ENCODE data around the gene MAST4.
"Not testable (repeated sequence)": the region's sequence is repeated elsewhere in the genome, so short reads cannot be mapped to it uniquely, and the experiment has no call there.

Gene MAST4

DNA sequence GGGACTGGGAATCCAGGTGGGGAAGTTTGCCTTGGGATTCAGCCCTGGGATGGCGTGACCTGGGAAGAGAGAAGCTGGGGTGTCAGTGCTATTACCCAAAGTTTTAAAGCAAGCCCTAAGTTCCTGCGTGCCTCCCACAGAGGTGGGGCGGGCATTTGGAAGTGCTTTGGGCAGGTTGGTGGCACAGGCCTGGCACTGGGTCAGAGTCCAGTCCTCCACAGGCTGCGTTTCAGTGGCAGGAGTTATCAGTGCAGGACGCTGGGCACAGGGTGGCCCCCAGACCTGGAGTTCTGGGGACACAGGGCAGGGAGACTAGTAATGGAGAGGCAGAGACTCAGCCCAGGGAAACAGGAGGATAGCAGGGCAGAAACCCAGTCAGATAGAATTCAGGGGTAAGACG, 147.2 kb downstream of the MAST4 start:
- no peak for TF ChIP-seq EZH2phosphoT487 (IDR thresholded peaks at IDR 0.05; ENCODE audit: borderline replicate concordance, low read length)
- TF ChIP-seq, protein P1, sequence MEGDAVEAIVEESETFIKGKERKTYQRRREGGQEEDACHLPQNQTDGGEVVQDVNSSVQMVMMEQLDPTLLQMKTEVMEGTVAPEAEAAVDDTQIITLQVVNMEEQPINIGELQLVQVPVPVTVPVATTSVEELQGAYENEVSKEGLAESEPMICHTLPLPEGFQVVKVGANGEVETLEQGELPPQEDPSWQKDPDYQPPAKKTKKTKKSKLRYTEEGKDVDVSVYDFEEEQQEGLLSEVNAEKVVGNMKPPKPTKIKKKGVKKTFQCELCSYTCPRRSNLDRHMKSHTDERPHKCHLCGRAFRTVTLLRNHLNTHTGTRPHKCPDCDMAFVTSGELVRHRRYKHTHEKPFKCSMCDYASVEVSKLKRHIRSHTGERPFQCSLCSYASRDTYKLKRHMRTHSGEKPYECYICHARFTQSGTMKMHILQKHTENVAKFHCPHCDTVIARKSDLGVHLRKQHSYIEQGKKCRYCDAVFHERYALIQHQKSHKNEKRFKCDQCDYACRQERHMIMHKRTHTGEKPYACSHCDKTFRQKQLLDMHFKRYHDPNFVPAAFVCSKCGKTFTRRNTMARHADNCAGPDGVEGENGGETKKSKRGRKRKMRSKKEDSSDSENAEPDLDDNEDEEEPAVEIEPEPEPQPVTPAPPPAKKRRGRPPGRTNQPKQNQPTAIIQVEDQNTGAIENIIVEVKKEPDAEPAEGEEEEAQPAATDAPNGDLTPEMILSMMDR (IDR thresholded peaks at IDR 0.05; ENCODE audit: low read depth, low read length, poor library complexity, severe bottlenecking): no peak
- Histone ChIP-seq H3K79me2 (ENCODE audit: control insufficient read depth, low read length) (no peaks in the 10 kb centered on the region), H3F3A (ENCODE audit: control insufficient read depth, insufficient read depth) (no peaks in the 10 kb centered on the region), H4K20me1 (ENCODE audit: control insufficient read depth, insufficient read depth, low read depth, low read length) (no peaks in the 10 kb centered on the region), H3K4me2 (ENCODE audit: low read length) (no peak overlapping the region), H3K4me1 (ENCODE audit: control insufficient read depth, low read length) (no peaks in the 10 kb centered on the region), H3K27ac (ENCODE audit: low read depth, low read length) (no peak overlapping the region), H3K9me3 (ENCODE audit: control insufficient read depth, insufficient read depth, low read length) (no peaks in the 10 kb centered on the region), H3K9me2 (replicated peaks; ENCODE audit: control insufficient read depth, low read length) (no peaks in the 10 kb centered on the region), H3K36me3 (ENCODE audit: control insufficient read depth, low read length) (no peaks in the 10 kb centered on the region), H3K27me3 (ENCODE audit: control insufficient read depth, low read length) (peaks cover 15% of the 10 kb centered on the region), H3K4me3 (ENCODE audit: low read length) (no peak overlapping the region)

DNA sequence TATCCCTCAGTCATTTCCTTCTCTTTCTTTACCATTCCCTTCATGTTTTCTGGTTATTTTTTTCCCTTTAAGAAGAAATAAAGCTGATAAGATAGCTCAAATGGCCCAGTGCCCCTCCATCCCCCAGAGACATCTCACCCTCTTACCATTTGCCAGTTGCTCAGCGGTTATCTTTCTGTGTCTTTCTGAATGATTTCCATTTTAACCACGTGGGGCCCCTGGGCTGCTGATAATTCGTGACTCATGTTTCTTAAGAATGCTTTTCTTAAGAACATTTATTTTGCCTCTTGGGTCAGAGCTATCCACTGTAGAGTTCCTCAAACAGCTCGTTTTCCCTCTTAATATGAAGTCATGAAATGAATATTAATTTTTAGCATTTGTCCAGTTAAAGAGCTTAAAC, 147.8 kb downstream of the MAST4 start:
- Histone ChIP-seq H3K36me3 (ENCODE audit: control insufficient read depth, low read length) (no peaks in the 10 kb centered on the region), H4K20me1 (ENCODE audit: control insufficient read depth, insufficient read depth, low read depth, low read length) (no peaks in the 10 kb centered on the region), H3F3A (ENCODE audit: control insufficient read depth, insufficient read depth) (no peaks in the 10 kb centered on the region), H3K4me2 (ENCODE audit: low read length) (no peak overlapping the region), H3K79me2 (ENCODE audit: control insufficient read depth, low read length) (no peaks in the 10 kb centered on the region), H3K9me3 (ENCODE audit: control insufficient read depth, insufficient read depth, low read length) (no peaks in the 10 kb centered on the region), H3K27ac (ENCODE audit: low read depth, low read length) (no peak overlapping the region), H3K9me2 (replicated peaks; ENCODE audit: control insufficient read depth, low read length) (no peaks in the 10 kb centered on the region), H3K4me1 (ENCODE audit: control insufficient read depth, low read length) (no peaks in the 10 kb centered on the region), H3K27me3 (ENCODE audit: control insufficient read depth, low read length) (peaks cover 15% of the 10 kb centered on the region), H3K4me3 (ENCODE audit: low read length) (no peak overlapping the region)
- TF ChIP-seq EZH2phosphoT487 (IDR thresholded peaks at IDR 0.05; ENCODE audit: borderline replicate concordance, low read length): no peak
- TF ChIP-seq, protein P1 (IDR thresholded peaks at IDR 0.05; ENCODE audit: low read depth, low read length, poor library complexity, severe bottlenecking): no peak

DNA sequence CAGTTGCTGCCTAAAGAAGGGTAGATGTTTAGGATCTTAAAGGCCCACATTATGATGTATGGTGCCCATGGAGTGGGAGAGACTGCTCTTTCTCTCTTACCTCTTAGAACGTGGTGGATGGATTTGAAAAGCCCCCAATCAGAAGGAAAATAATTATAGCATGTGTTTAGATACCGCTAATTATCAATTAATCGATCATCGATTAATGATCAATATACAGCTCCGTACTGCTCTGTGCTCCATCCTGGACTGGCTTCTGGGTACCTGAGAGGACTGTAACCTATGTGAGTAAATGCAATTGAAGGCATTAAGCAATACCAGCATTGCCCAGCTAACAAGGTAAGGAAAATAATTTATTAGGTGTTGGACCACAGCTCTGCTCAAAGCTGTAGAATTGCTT, 149.1 kb downstream of the MAST4 start:
- Histone ChIP-seq H3K36me3 (ENCODE audit: control insufficient read depth, low read length) (no peaks in the 10 kb centered on the region), H3K4me1 (ENCODE audit: control insufficient read depth, low read length) (no peaks in the 10 kb centered on the region), H3K79me2 (ENCODE audit: control insufficient read depth, low read length) (no peaks in the 10 kb centered on the region), H3K9me3 (ENCODE audit: control insufficient read depth, insufficient read depth, low read length) (no peaks in the 10 kb centered on the region), H3K27ac (ENCODE audit: low read depth, low read length) (no peak overlapping the region), H3K4me2 (ENCODE audit: low read length) (no peak overlapping the region), H3K4me3 (ENCODE audit: low read length) (no peak overlapping the region), H4K20me1 (ENCODE audit: control insufficient read depth, insufficient read depth, low read depth, low read length) (no peaks in the 10 kb centered on the region), H3K27me3 (ENCODE audit: control insufficient read depth, low read length) (peaks cover 15% of the 10 kb centered on the region), H3K9me2 (replicated peaks; ENCODE audit: control insufficient read depth, low read length) (no peaks in the 10 kb centered on the region), H3F3A (ENCODE audit: control insufficient read depth, insufficient read depth) (no peaks in the 10 kb centered on the region)
- TF ChIP-seq EZH2phosphoT487 (IDR thresholded peaks at IDR 0.05; ENCODE audit: borderline replicate concordance, low read length): no peak
- TF ChIP-seq, protein P1 (IDR thresholded peaks at IDR 0.05; ENCODE audit: low read depth, low read length, poor library complexity, severe bottlenecking): no peak

DNA sequence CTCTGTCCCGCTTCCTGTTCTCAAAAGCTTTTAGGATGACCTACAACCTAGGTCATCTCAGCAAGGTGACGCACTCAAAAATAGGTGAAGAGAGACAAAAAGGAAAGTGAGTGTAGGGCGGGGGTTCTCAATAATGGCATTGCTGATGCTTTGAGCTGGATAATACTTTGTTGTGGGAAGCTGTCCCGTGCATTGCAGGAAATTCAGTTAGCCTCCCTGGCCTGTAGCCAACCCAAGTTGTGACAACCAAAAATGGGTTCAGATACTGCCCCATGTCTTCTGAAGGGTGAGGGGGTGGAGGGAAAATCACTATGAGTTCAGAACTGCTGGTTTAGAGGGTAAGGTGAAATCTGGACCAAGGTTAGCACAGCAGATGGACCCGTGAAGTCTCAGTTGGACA, 151.4 kb downstream of the MAST4 start:
- no peak overlapping the region for H3K27ac ChIP-seq (ENCODE audit: low read depth, low read length)
- no peak overlapping the region for H3K4me3 ChIP-seq (ENCODE audit: low read length)
- no peak overlapping the region for H3K4me2 ChIP-seq (ENCODE audit: low read length)
- peaks cover 4% of the 10 kb centered on the region for H3K27me3 ChIP-seq (ENCODE audit: control insufficient read depth, low read length)
- no peaks in the 10 kb centered on the region for H3K9me3 ChIP-seq (ENCODE audit: control insufficient read depth, insufficient read depth, low read length)
- H3K36me3 ChIP-seq (ENCODE audit: control insufficient read depth, low read length): no peaks in the 10 kb centered on the region
- no peaks in the 10 kb centered on the region for H3F3A ChIP-seq (ENCODE audit: control insufficient read depth, insufficient read depth)
- H4K20me1 ChIP-seq (ENCODE audit: control insufficient read depth, insufficient read depth, low read depth, low read length): no peaks in the 10 kb centered on the region
- TF ChIP-seq, protein P1 (IDR thresholded peaks at IDR 0.05; ENCODE audit: low read depth, low read length, poor library complexity, severe bottlenecking): no peak
- TF ChIP-seq EZH2phosphoT487 (IDR thresholded peaks at IDR 0.05; ENCODE audit: borderline replicate concordance, low read length): no peak
- H3K79me2 ChIP-seq (ENCODE audit: control insufficient read depth, low read length): no peaks in the 10 kb centered on the region
- no peaks in the 10 kb centered on the region for H3K9me2 ChIP-seq (replicated peaks; ENCODE audit: control insufficient read depth, low read length)
- no peaks in the 10 kb centered on the region for H3K4me1 ChIP-seq (ENCODE audit: control insufficient read depth, low read length)

DNA sequence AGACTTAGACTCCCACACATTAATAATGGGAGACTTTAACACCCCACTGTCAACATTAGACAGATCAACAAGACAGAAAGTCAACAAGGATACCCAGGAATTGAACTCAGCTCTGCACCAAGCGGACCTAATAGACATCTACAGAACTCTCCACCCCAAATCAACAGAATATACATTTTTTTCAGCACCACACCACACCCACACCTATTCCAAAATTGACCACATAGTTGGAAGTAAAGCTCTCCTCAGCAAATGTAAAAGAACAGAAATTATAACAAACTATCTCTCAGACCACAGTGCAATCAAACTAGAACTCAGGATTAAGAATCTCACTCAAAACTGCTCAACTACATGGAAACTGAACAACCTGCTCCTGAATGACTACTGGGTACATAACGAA, 156.5 kb downstream of the MAST4 start:
- not testable (repeated sequence) for H3K4me3 ChIP-seq (ENCODE audit: low read length); H3F3A ChIP-seq (ENCODE audit: control insufficient read depth, insufficient read depth); H3K36me3 ChIP-seq (ENCODE audit: control insufficient read depth, low read length)

More for the DNA sequence above, 156.5 kb downstream of the MAST4 start:
- not testable (repeated sequence) for H3K9me3 ChIP-seq (ENCODE audit: control insufficient read depth, insufficient read depth, low read length); H3K4me1 ChIP-seq (ENCODE audit: control insufficient read depth, low read length); H3K4me2 ChIP-seq (ENCODE audit: low read length); H3K79me2 ChIP-seq (ENCODE audit: control insufficient read depth, low read length); H4K20me1 ChIP-seq (ENCODE audit: control insufficient read depth, insufficient read depth, low read depth, low read length); H3K27me3 ChIP-seq (ENCODE audit: control insufficient read depth, low read length); H3K9me2 ChIP-seq (replicated peaks; ENCODE audit: control insufficient read depth, low read length); H3K27ac ChIP-seq (ENCODE audit: low read depth, low read length)

Data from DOHH2 (cell line).